ENCODE results near the gene MAST4. TPM values are rescaled to one million over a fixed set of nuclear protein-coding genes. Genes with fewer than 3 reads are reported as not detected.

Gene MAST4
- total RNA-seq, 1 donor from 2014 or later, result 22.3 TPM

- no peak overlapping the region for H3K27ac ChIP-seq (ENCODE audit: low read depth, low read length)
- no peak overlapping the region for H3K4me3 ChIP-seq (ENCODE audit: insufficient read depth, low read depth, low read length)
- Mint-ChIP-seq H3K9me3 (ENCODE audit: unreplicated experiment) (no peaks in the 10 kb centered on the region), H3K27ac (ENCODE audit: unreplicated experiment) (no peak overlapping the region), H3K36me3 (ENCODE audit: low read depth, unreplicated experiment) (no peaks in the 10 kb centered on the region), H3K27me3 (ENCODE audit: low read depth, unreplicated experiment) (peaks cover 3% of the 10 kb centered on the region), H3K4me1 (ENCODE audit: low read depth, unreplicated experiment) (no peaks in the 10 kb centered on the region), H3K4me3 (ENCODE audit: unreplicated experiment) (no peak overlapping the region)
- no peak overlapping the region for H3K9ac ChIP-seq (ENCODE audit: low read length)
- no peaks in the 10 kb centered on the region for H3K79me2 ChIP-seq (ENCODE audit: insufficient read depth, low read length)
- H3K4me1 ChIP-seq (ENCODE audit: insufficient read depth, low read length), result no peaks in the 10 kb centered on the region
- H3K9me3 ChIP-seq (ENCODE audit: insufficient read depth, low read depth, low read length), result no peaks in the 10 kb centered on the region
- DNase-seq (ENCODE audit: low read depth), result no peak
- H4K20me1 ChIP-seq (ENCODE audit: insufficient read depth, low read length), result no peaks in the 10 kb centered on the region
- no peak for FAIRE-seq
- TF ChIP-seq, protein P1, sequence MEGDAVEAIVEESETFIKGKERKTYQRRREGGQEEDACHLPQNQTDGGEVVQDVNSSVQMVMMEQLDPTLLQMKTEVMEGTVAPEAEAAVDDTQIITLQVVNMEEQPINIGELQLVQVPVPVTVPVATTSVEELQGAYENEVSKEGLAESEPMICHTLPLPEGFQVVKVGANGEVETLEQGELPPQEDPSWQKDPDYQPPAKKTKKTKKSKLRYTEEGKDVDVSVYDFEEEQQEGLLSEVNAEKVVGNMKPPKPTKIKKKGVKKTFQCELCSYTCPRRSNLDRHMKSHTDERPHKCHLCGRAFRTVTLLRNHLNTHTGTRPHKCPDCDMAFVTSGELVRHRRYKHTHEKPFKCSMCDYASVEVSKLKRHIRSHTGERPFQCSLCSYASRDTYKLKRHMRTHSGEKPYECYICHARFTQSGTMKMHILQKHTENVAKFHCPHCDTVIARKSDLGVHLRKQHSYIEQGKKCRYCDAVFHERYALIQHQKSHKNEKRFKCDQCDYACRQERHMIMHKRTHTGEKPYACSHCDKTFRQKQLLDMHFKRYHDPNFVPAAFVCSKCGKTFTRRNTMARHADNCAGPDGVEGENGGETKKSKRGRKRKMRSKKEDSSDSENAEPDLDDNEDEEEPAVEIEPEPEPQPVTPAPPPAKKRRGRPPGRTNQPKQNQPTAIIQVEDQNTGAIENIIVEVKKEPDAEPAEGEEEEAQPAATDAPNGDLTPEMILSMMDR (IDR thresholded peaks at IDR 0.05; ENCODE audit: insufficient read depth, low read depth, low read length), result no peak
- TF ChIP-seq EZH2 (IDR thresholded peaks at IDR 0.05; ENCODE audit: insufficient read depth, low read length), result no peak
- H3K27me3 ChIP-seq (ENCODE audit: insufficient read depth, low read length), result peaks cover 2% of the 10 kb centered on the region
- no peak overlapping the region for H2AFZ ChIP-seq (ENCODE audit: low read depth, low read length)
- no peak overlapping the region for H3K4me2 ChIP-seq (ENCODE audit: low read length)
- no peaks in the 10 kb centered on the region for H3K36me3 ChIP-seq (ENCODE audit: insufficient read depth, low read length)
Measured at GRCh38 chr5:66674802-66675201, 78.6 kb downstream of the MAST4 start.

- Histone ChIP-seq H3K9me3 (ENCODE audit: insufficient read depth, low read depth, low read length) (no peaks in the 10 kb centered on the region), H3K27ac (ENCODE audit: low read depth, low read length) (no peak overlapping the region), H3K27me3 (ENCODE audit: insufficient read depth, low read length) (peaks cover 2% of the 10 kb centered on the region), H3K4me1 (ENCODE audit: insufficient read depth, low read length) (no peaks in the 10 kb centered on the region), H3K4me3 (ENCODE audit: insufficient read depth, low read depth, low read length) (no peak overlapping the region), H3K4me2 (ENCODE audit: low read length) (no peak overlapping the region), H3K9ac (ENCODE audit: low read length) (no peak overlapping the region), H4K20me1 (ENCODE audit: insufficient read depth, low read length) (no peaks in the 10 kb centered on the region), H3K36me3 (ENCODE audit: insufficient read depth, low read length) (no peaks in the 10 kb centered on the region), H2AFZ (ENCODE audit: low read depth, low read length) (no peak overlapping the region), H3K79me2 (ENCODE audit: insufficient read depth, low read length) (no peaks in the 10 kb centered on the region)
- Mint-ChIP-seq H3K4me3 (ENCODE audit: unreplicated experiment) (no peak overlapping the region), H3K9me3 (ENCODE audit: unreplicated experiment) (no peaks in the 10 kb centered on the region), H3K4me1 (ENCODE audit: low read depth, unreplicated experiment) (no peaks in the 10 kb centered on the region), H3K27me3 (ENCODE audit: low read depth, unreplicated experiment) (peaks cover 3% of the 10 kb centered on the region), H3K27ac (ENCODE audit: unreplicated experiment) (no peak overlapping the region), H3K36me3 (ENCODE audit: low read depth, unreplicated experiment) (no peaks in the 10 kb centered on the region)
- DNase-seq (ENCODE audit: low read depth) (no peak), FAIRE-seq (no peak)
- TF ChIP-seq, protein P1 (IDR thresholded peaks at IDR 0.05; ENCODE audit: insufficient read depth, low read depth, low read length), result no peak
- no peak for TF ChIP-seq EZH2 (IDR thresholded peaks at IDR 0.05; ENCODE audit: insufficient read depth, low read length)
Measured at GRCh38 chr5:66675406-66675805, 79.2 kb downstream of the MAST4 start.

- Histone ChIP-seq H3K36me3 (ENCODE audit: insufficient read depth, low read length) (no peaks in the 10 kb centered on the region), H3K4me3 (ENCODE audit: insufficient read depth, low read depth, low read length) (no peak overlapping the region), H2AFZ (ENCODE audit: low read depth, low read length) (no peak overlapping the region), H3K9ac (ENCODE audit: low read length) (no peak overlapping the region), H3K27me3 (ENCODE audit: insufficient read depth, low read length) (peaks cover 2% of the 10 kb centered on the region), H3K79me2 (ENCODE audit: insufficient read depth, low read length) (no peaks in the 10 kb centered on the region), H3K4me2 (ENCODE audit: low read length) (no peak overlapping the region), H4K20me1 (ENCODE audit: insufficient read depth, low read length) (no peaks in the 10 kb centered on the region), H3K9me3 (ENCODE audit: insufficient read depth, low read depth, low read length) (no peaks in the 10 kb centered on the region), H3K27ac (ENCODE audit: low read depth, low read length) (no peak overlapping the region), H3K4me1 (ENCODE audit: insufficient read depth, low read length) (no peaks in the 10 kb centered on the region)
- H3K4me1 Mint-ChIP-seq (ENCODE audit: low read depth, unreplicated experiment), result no peaks in the 10 kb centered on the region
- H3K27ac Mint-ChIP-seq (ENCODE audit: unreplicated experiment), result no peak overlapping the region
- H3K4me3 Mint-ChIP-seq (ENCODE audit: unreplicated experiment), result no peak overlapping the region
- H3K9me3 Mint-ChIP-seq (ENCODE audit: unreplicated experiment), result peaks cover 2% of the 10 kb centered on the region
- H3K36me3 Mint-ChIP-seq (ENCODE audit: low read depth, unreplicated experiment), result no peaks in the 10 kb centered on the region
- no peak for DNase-seq (ENCODE audit: low read depth)
- TF ChIP-seq, protein P1 (IDR thresholded peaks at IDR 0.05; ENCODE audit: insufficient read depth, low read depth, low read length), result no peak
- TF ChIP-seq EZH2 (IDR thresholded peaks at IDR 0.05; ENCODE audit: insufficient read depth, low read length), result no peak
- no peak for FAIRE-seq
- peaks cover 7% of the 10 kb centered on the region for H3K27me3 Mint-ChIP-seq (ENCODE audit: low read depth, unreplicated experiment)
Measured at GRCh38 chr5:66680221-66680620, 84.0 kb downstream of the MAST4 start.
